Hippocampal formation (tissue), 2 donors: Measurements from ENCODE around the gene HNRNPLL.
"Not testable (repeated sequence)": the region's sequence is repeated elsewhere in the genome, so short reads cannot be mapped to it uniquely, and the experiment has no call there.

Experiments
- DNase-seq, 2 donors: peaks; one replicate each; lab custom pipeline; 2025; lab: John Stamatoyannopoulos, UW

Gene HNRNPLL

GRCh38 chr2:38602732-38603401 lies at the start of gene HNRNPLL:
Gene HNRNPLL, minus strand, starts transcription at chr2:38602928. Its CDS starts 302 bp downstream, at chr2:38602626.
- DNase-seq = peak; percentile 92 to 96

DNA sequence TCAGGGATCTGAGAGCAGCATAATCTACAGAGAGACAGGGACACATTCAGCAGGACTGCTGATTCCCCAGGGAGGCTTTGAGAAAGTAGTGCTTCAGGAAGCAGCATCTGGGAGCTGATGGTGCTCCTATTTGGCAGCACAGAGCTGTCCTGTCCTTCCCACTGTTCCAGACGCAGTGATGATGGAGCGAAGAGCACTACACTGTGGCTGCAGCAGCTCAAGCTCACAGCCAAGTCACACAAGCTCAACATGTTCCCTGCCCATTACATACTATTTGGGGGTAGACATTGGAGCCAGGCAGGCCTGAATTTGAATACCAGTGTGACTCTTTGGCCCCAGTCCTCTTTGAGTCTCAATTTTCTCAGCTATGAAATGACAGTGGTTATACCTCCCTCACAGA lies 48.0 kb upstream of the HNRNPLL start:
- DNase-seq = no peak

GRCh38 chr2:38650012-38650411 lies 47.3 kb upstream of the HNRNPLL start:
- no peak for DNase-seq

DNA sequence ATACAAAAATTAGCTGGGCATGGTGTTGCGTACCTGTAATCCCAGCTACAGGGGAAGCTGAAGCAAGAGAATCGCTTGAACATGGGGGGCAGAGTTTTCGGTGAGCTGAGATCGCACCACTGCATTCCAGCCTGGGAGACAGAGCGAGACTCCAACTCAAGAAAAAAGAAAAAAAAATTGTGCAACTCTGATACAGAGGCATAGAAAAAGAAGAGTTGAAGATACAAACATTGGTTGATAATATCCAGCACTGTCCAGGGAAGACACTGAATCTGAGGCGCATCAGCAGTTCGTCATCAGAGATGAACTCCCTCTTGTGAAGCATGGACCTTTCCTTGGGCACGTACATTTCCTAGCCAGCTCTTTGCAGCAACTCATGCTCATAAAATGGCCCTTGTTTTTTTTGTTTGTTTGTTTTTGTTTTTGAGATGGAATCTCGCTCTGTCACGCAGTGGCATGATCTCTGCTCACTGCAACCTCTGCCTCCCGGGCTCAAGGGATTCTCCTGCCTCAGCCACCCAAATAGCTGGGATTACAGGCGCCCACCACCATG lies 46.5 kb upstream of the HNRNPLL start:
- DNase-seq = no peak

DNA sequence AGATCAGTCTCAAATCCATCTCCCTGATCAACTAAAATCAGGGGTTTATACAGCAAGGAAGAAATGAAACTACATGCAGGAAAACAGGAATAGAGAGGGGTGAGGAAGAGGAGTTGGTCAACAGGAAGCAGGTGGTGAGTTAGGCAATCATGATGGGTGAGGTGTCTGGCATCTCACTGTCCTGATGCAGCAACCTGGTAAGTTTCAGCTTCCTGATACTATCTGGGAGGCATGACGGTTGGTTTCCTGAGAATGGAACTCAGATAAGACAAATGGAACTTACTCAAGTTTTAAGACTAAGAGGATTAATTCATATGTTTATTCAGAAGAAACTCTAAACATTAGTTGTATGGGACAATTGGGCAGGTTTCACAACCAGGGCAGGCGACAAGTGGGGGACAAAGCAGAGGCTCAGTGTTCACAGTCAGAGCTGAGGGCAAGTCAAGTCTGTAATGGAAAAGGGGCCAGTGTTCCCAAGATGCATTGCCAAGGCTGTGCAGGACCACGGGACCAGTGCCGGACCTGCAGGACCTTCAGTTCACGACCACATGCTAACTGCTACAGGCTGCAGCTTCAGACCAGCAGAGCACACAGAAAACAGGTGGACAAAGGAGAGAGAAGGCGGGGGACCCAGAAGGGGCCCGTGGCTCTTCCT lies 45.5 kb upstream of the HNRNPLL start:
- no peak for DNase-seq

DNA sequence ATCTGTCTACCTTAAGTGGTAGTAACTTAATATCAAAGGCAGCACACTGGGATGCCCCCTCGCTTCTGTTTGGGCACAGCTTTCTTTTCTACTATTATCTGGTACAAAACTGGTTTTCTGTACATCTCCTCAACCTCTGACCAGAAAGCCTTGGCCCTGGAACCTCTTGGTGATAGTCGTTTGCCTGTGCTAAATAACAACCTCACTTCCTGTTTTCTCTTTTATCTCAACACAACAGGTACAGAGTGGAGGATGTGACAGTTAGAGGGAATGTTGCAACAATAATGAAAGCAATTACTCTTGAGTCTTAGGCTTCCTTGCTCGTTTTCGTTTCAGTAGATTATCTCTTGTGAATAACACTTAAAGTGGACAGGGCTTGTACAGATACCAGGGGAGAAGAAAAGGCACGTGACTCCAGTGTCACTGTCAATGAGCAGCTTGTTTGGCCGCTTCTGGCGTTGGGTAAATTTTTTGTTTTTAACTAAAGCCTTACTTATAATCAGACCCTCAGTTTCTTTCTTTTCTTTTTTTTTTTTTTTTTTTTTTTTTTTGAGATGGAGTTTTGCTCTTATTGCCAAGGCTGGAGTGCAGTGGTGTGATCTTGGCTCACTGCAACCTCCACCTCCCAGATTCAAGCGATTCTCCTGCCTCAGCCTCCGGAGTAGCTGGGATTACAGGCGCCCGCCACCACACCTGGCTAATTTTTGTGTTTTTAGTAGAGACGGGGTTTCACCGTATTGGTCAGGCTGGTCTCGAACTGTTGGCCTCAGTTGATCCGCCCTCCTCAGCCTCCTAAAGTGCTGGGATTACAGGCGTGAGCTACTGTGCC lies 41.2 kb upstream of the HNRNPLL start:
- DNase-seq = not testable (repeated sequence)

GRCh38 chr2:38643021-38643671 lies 40.4 kb upstream of the HNRNPLL start:
- DNase-seq = no peak

DNA sequence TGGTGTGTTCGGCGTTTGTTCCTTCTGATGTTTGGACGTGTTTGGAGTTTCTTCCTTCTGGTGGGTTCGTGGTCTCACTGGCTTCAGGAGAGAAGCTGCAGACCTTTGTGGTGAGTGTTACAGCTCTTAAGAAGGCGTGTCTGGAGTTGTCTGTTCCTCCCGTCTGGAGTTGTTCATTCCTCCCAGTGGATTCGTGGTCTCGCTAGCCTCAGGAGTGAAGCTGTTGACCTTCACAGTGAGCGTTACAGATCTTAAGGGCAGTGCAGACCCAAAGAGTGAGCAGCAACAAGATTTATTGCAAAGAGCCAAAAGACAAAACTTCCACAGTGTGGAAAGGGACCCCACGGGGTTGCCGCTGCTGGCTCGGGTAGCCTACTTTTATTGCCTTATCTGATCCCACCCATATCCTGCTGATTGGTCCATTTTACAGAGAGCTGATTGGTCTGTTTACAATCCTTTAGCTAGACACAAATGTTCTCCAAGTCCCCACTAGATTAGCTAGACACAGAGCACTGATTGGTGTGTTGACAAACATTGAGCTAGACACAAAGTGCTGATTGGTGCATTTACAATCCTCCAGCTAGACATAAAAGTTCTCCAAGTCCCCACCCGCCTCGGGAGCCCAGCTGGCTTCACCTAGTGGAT lies 39.8 kb upstream of the HNRNPLL start:
- DNase-seq = not testable (repeated sequence)

DNA sequence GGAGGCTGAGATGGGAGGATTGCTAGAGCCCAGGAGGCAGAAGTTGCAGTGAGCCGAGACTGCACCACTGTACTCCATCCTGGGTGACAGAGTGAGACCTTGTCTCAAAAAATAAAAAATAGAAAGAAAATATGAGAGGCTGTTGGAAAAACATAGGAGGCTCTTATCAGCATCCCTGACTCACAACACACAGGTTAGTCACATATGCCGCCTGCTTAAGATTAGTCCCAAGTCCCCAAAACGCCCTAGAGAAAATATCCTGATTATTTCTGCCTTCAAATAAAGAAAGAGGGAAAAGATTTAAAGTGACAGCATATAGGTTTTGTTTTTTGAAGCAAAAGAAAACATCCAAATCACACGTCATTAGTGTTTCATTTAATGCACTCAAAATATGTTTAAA lies 33.3 kb upstream of the HNRNPLL start:
- DNase-seq = no peak

DNA sequence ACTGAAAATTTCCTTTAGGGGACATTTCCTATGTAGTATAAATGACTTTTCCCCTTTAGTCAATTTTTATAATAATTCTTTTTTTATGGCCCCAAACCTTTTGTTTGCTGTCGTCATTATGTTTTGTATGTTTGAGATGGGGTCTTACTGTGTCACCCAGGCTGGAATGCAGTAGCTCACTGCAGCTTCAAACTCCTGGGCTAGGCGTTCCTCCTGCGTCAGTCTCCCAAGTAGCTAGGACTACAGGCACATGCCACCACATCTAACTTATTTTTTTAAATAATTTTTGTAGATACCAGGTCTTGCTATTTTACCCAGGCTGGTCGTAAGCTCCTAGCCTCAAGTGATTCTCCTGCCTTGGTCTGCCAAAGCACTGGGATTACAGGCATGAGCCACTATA lies 32.4 kb upstream of the HNRNPLL start:
- no peak for DNase-seq

GRCh38 chr2:38634684-38635083 lies 32.0 kb upstream of the HNRNPLL start:
- no peak for DNase-seq

DNA sequence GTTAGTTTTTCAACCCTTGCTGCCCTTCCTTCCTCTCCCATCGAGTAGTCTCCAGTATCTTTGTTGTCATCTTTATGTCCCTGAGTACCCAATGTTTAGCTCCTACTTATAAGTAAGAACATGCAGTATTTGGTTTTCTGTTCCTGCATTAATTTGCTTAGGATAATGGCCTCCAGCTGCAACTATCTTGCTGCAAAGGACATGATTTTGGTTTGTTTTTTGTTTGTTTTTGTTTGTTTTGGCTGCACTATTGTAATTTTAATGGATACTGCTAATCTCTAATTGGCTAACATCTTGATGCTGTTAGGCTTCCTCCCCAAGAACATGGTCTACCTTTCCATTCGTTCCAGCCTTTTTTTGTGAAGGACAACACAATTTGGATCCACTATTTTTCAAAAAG lies 31.2 kb upstream of the HNRNPLL start:
- no peak for DNase-seq

- DNase-seq = no peak
Observed at GRCh38 chr2:38632980-38633379, 30.3 kb upstream of the HNRNPLL start.

DNA sequence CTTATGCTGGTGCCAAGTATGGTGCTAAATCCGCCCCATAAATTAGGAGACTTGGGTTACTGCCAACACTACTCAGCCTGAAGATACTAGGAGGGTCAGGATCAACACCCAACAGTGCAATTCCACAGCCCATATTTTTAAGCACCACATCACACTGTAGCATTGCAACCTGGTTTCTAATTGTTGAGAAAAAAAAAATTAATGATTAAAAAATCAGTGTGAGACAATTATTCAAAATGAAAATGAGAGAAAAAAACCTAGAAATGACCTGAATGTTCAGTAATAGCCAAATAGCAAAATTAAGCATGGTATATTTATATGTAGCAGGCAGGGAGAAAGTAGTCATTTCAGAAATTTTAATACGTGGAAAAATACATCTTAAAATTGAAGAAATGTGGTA lies 29.2 kb upstream of the HNRNPLL start:
- no peak for DNase-seq

- DNase-seq = no peak
Observed at GRCh38 chr2:38629684-38630083, 27.0 kb upstream of the HNRNPLL start.

DNA sequence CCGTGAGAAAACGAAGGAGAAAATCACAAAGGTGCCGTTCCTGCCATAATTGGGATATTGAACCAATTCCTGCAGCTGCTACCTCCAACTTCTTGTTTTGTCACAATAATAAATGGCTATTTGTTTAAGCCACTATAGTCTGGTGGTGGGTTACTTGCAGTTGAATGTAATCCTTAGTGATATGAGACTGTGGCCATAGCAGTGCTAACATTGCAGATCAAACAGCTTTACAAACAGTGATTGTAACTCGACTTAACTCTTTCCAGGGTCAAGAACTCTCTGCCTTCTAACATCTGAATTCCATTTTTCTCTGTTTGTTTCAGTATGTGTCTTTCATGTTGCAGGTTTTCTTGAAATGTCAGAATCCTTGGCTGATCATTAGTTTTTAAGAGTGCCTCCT lies 24.7 kb upstream of the HNRNPLL start:
- no peak for DNase-seq

GRCh38 chr2:38626326-38627035 lies 23.8 kb upstream of the HNRNPLL start:
- DNase-seq = no peak

DNA sequence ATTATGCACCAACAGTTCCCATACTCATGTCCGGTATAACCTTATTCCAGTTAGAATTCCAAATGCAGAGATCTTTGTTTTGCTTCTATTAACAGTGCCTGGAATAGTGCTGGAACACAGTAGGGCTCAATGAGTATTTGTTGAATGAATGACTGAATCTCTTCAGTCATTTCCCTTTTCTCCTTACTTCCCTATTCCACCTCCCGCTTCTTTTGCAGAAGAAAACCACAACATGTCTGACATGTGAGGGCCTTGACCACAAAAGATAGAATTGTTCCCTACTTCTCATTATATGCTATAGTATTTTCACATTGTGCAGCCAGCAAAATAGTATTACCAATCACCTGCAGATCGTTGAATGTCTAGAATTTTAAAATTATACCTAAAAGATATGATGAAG lies 19.5 kb upstream of the HNRNPLL start:
- no peak for DNase-seq

DNA sequence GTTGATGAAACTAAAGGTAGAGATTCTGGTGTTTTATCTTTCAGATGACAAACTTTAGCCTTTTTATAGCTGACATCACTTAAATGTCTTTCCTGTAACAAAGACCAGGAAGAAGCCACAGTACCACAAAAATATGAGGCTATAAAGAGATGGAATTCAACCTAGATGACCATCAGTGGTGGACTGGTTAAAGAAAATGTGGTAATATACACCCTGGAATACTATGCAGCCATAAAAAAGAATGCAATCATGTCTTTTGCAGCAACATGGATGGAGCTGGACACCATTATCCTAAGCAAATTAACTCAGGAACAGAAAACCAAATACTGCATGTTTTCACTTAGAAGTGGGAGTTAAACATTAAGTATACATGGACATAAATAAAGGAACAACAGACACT lies 18.3 kb upstream of the HNRNPLL start:
- DNase-seq = no peak

GRCh38 chr2:38620282-38620977 lies 17.7 kb upstream of the HNRNPLL start:
- DNase-seq = no peak
